Ovary (tissue), 9 donors: ENCODE results near the gene PTPRA. TPM values are rescaled to one million over a fixed set of nuclear protein-coding genes. Genes with fewer than 3 reads are reported as not detected.
"Not testable (repeated sequence)": the region's sequence is repeated elsewhere in the genome, so short reads cannot be mapped to it uniquely, and the experiment has no call there.

Experiments
- DNase-seq, 5 donors: peaks; one replicate each; pipeline ENCODE4 v3.0.0-alpha.2; 2019 to 2020
- H3K27ac ChIP-seq, 2 donors: fragments of 200-600 bp; one replicate each; pipeline versions ENCODE4 v1.5.1 to v1.8.0; 2019 to 2022
- H3K27me3 ChIP-seq: fragments of 200-600 bp; one replicate; pipeline ENCODE4 v1.8.0; 2022
- H3K36me3 ChIP-seq: fragments of 200-600 bp; sonication (generic); one replicate; pipeline ENCODE4 v1.5.1; 2019
- H3K4me1 ChIP-seq: one replicate; pipeline ENCODE4 v1.8.1; 2013; ENCODE audit warnings: mild to moderate bottlenecking, moderate library complexity; ENCODE audit not compliant: insufficient read depth
- H3K4me3 ChIP-seq: fragments of 200-600 bp; sonication (generic); one replicate; pipeline ENCODE4 v1.5.1; 2017
- H3K9me3 ChIP-seq, 2 donors: fragments of 200-600 bp in 1 of 2; sonication (generic) in 1 of 2; one replicate each; pipeline versions ENCODE4 v1.5.1 to v1.8.1; 2013 to 2019; ENCODE audit warnings: mild to moderate bottlenecking in 1 of 2, moderate library complexity in 1 of 2
- EP300 ChIP-seq: sonication (generic); formaldehyde crosslinking; IDR thresholded peaks from one replicate; pipeline ENCODE4 v1.6.1; 2017; ENCODE audit warnings: antibody characterized with exemption
- POLR2A ChIP-seq: fragments of 450-650 bp; IDR thresholded peaks from one replicate; pipeline ENCODE4 v1.6.1; 2017; ENCODE audit warnings: antibody characterized with exemption, mild to moderate bottlenecking, moderate library complexity
- WGBS, 3 donors: extraction: QIAGEN DNeasy Blood & Tissue Kit in 1 of 3; methylation state at CpG; one replicate each; pipeline versions ENCODE4 v1.1.5 to v1.1.7; 2013 to 2017; 5-methylcytosine and 5-hydroxymethylcytosine counted together
- intact Hi-C, 4 donors: fragments of 100-400 bp; cut with DNase I; formaldehyde crosslinking; loops; one replicate each; pipeline versions ENCODE4 v1.11.0 to v1.15.1; 2022 to 2023
- polyA plus RNA-seq, 2 donors: library from polyadenylated mRNA; stranded (reverse); fragments of 200-250 nt in 1 of 2; fragments of 350-450 nt in 1 of 2; fragmentation: Illumina TruSeq in 1 of 2; extraction: RNeasy Lipid Tissue Mini Kit (QIAGEN cat#74804) in 1 of 2; gene quantifications; one replicate each; pipeline ENCODE4 v1.2.3, GENCODE V29; 2013 to 2014
- total RNA-seq, 7 donors: library from RNA; depleted of rRNA in 2 of 7; stranded (reverse); fragments of >200 nt in 2 of 7; fragmentation: NEBNext Ultra II Directional in 3 of 7; extraction: Animal tissue kit (Norgen Biotek cat#: 25700) in 3 of 7; gene quantifications; one replicate each; pipeline versions ENCODE4 v1.1.0 to v1.2.4, GENCODE V29; 2016 to 2023
- TF ChIP-seq, protein P1 (sequence below), 3 donors: fragments of 450-650 bp in 2 of 3; fragments of 200-600 bp in 1 of 3; IDR thresholded peaks; one replicate each; pipeline versions ENCODE4 v1.5.1 to v1.8.0; 2016 to 2022; ENCODE audit warnings: antibody characterized with exemption in 3 of 3, mild to moderate bottlenecking in 1 of 3
- donor health status: DM: no; HTN: no; CAD: no; lungs with moderate emphysema.
- donor health status: DM: no; HTN: no; CAD: no.
- donor health status: Bipolar disorder and iron deficiency.
- donor health status: DM: yes; HTN: yes; CAD: no.
- donor health status: DM: no; HTN: no; CAD: no.
- donor health status: DM: yes; HTN: yes; CAD: no.

PTPRA gene
- total and polyA plus RNA-seq, 9 donors: 40.7 to 178 (median 71.8) TPM

DNA sequence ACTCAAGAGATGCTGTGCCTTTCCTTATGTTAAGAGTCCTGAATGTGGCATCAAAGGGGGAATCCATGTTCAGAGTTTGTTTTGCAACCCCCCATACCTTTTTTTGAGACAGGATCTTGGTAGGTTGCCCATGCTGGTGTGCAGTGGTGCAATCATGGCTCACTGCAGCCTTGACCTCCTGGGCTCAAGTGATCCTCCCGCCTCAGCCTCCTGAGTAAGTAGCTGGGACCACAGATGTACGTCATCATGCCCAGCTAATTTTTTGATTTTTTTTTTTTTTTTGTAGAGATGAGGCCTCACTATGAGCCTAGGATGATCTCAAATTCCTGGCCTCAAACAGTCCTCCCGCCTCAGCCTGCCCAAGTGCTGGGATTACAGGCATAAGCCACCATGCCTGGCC is 16.5 kb downstream of the PTPRA start:
- Histone ChIP-seq H3K4me1 (peaks cover 3% of the 10 kb centered on the region), H3K9me3 (no peaks in the 10 kb centered on the region), H3K4me3 (no peak overlapping the region), H3K27me3 (no peaks in the 10 kb centered on the region), H3K27ac (no peak overlapping the region), H3K36me3 (no peaks in the 10 kb centered on the region)
- intact Hi-C loops: no loop called here
- no peak for DNase-seq
- no peak for TF ChIP-seq EP300
- TF ChIP-seq, protein P1, sequence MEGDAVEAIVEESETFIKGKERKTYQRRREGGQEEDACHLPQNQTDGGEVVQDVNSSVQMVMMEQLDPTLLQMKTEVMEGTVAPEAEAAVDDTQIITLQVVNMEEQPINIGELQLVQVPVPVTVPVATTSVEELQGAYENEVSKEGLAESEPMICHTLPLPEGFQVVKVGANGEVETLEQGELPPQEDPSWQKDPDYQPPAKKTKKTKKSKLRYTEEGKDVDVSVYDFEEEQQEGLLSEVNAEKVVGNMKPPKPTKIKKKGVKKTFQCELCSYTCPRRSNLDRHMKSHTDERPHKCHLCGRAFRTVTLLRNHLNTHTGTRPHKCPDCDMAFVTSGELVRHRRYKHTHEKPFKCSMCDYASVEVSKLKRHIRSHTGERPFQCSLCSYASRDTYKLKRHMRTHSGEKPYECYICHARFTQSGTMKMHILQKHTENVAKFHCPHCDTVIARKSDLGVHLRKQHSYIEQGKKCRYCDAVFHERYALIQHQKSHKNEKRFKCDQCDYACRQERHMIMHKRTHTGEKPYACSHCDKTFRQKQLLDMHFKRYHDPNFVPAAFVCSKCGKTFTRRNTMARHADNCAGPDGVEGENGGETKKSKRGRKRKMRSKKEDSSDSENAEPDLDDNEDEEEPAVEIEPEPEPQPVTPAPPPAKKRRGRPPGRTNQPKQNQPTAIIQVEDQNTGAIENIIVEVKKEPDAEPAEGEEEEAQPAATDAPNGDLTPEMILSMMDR (IDR thresholded peaks at IDR 0.05): no peak
- no peak for TF ChIP-seq POLR2A
- WGBS, 3 donors: 90 to 92% (median 91%) methylated on average over 3 of the region's 3 CpGs

DNA sequence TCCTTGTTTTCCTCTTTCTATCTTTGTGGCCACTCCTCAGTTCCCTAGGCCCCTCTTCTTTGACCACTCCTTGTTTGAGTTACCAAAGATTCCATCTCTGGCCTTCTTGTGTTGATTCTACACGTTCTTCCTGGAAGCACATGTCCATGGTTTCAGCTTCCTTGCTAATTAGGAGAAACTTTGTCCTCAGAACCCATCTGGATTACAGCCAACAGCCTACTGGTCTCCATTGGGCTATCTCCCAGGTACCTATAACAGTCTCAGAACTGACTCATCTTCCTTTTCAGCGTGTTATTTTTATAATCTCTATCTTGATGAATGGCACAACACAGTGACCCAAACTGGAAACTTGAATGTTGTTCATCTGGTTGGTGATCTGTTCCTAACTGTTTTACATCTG is 17.5 kb downstream of the PTPRA start:
- Histone ChIP-seq H3K4me3 (no peak overlapping the region), H3K36me3 (no peaks in the 10 kb centered on the region), H3K27ac (no peak overlapping the region), H3K4me1 (peaks cover 3% of the 10 kb centered on the region), H3K9me3 (no peaks in the 10 kb centered on the region), H3K27me3 (no peaks in the 10 kb centered on the region)
- no peak for DNase-seq
- 54 to 67% (median 64%) methylated on average over 2 of the region's 2 CpGs for WGBS, 3 donors
- TF ChIP-seq, protein P1 (IDR thresholded peaks at IDR 0.05): no peak
- TF ChIP-seq POLR2A: no peak
- TF ChIP-seq EP300: no peak
- intact Hi-C loops: no loop called here

DNA sequence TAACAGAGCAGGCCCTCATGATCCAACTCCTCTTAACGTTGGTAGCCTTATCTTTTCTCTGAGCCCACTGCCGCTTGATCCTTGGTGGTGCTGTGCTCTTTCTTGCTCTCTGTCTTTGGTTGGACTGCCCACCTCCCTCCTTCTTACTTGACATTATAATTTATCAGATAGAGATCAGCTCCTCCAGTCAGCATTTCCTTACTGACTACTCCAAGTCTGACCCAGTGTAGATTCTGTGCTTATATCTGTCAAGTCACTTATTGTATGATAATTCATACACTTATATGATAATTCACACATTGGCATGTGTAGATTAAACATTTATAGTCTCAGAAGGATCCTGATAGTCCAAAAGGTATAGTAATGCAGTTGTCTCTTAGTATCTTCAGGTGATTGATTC is 18.1 kb downstream of the PTPRA start:
- 65 to 77% (median 76%) methylated on average over 2 of the region's 2 CpGs for WGBS, 3 donors
- H3K4me3 ChIP-seq: no peak overlapping the region
- no peaks in the 10 kb centered on the region for H3K27me3 ChIP-seq
- no peaks in the 10 kb centered on the region for H3K36me3 ChIP-seq
- H3K27ac ChIP-seq: no peak overlapping the region
- intact Hi-C loops: no loop called here
- no peak for DNase-seq
- H3K4me1 ChIP-seq: peaks cover 3% of the 10 kb centered on the region
- no peaks in the 10 kb centered on the region for H3K9me3 ChIP-seq
- TF ChIP-seq POLR2A (no peak), EP300 (no peak)
- TF ChIP-seq, protein P1 (IDR thresholded peaks at IDR 0.05): no peak

DNA sequence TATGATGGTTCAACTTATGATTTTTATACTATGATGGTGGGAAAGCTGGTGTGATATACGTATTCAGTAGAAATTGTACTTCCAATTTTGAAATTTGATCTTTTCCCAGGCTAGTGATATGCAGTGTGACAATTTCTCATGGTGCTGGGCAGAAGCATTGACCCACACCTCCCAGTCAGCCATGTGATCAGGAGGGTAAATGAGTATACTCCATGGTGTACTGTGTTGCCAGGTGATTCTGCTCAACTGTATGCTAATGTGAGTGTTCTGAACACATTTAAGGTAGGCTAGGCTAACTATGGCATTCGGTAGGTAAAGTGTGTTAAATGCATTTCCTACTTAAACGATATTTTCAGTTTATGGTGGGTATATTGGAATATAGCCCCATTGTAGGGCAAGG is 19.1 kb downstream of the PTPRA start:
- Histone ChIP-seq H3K36me3 (no peaks in the 10 kb centered on the region), H3K9me3 (no peaks in the 10 kb centered on the region), H3K4me3 (no peak overlapping the region), H3K27me3 (no peaks in the 10 kb centered on the region), H3K4me1 (peaks cover 3% of the 10 kb centered on the region), H3K27ac (no peak overlapping the region)
- intact Hi-C loops: no loop called here
- no peak for DNase-seq
- 96 to 98% (median 96%) methylated on average over 3 of the region's 3 CpGs for WGBS, 3 donors
- TF ChIP-seq EP300: no peak
- TF ChIP-seq POLR2A: no peak
- TF ChIP-seq, protein P1 (IDR thresholded peaks at IDR 0.05): no peak

DNA sequence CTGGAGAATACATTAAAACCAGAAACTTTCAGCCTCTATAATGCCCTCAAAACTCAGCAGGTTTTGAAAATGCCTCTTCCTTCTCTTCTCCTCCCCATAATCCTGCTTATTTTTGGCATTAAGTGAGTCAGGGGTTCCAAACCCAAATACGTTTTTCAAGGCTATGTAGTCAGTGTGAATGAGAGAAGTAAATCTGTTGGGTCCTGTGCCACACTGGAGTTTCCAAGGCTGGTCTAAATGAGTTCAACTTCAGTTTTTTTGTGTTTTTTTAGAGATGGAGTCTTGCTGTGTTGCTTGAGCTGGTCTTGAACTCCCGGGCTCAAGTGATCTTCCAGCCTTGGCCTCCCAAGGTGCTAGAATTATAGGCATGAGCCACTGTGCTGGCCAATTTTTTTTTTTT is 20.9 kb downstream of the PTPRA start:
- intact Hi-C loops: no loop called here
- no peak for DNase-seq
- Histone ChIP-seq H3K9me3 (no peaks in the 10 kb centered on the region), H3K27ac (no peak overlapping the region), H3K4me3 (no peak overlapping the region), H3K4me1 (peaks cover 1% of the 10 kb centered on the region), H3K36me3 (no peaks in the 10 kb centered on the region), H3K27me3 (no peaks in the 10 kb centered on the region)
- TF ChIP-seq POLR2A: no peak
- TF ChIP-seq, protein P1 (IDR thresholded peaks at IDR 0.05): no peak
- no peak for TF ChIP-seq EP300
- 86 to 93% (median 91%) methylated on average over 2 of the region's 2 CpGs for WGBS, 3 donors

DNA sequence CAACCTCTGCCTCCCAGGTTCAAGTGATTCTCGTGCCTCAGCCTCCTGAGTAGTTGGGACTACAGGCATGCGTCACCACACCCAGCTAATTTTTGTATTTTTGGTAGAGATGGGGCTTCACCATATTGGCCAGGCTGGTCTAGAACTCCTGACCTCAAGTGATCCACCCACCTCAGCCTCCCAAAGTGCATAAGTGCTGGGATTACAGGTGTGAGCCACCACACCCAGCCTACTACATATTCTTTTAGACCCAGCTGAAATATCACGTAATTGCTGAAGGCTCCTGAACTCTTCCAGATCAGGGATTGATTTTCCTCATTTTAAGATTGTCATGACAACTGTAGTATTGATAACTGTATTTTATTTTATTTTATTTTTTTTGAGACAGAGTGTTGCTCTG is 21.9 kb downstream of the PTPRA start:
- intact Hi-C loops, H3K36me3 ChIP-seq, H3K4me3 ChIP-seq, DNase-seq, H3K27ac ChIP-seq, H3K9me3 ChIP-seq, H3K27me3 ChIP-seq, H3K4me1 ChIP-seq: not testable (repeated sequence)
- 95 to 99% (median 98%) methylated on average over 3 of the region's 3 CpGs for WGBS, 3 donors
